Stimulated activated CD8-positive, alpha-beta memory T cell treated with anti-CD3 and anti-CD28 coated beads, Interleukin-4, amount 100 ng/mL, for 1 hour (primary cell): ENCODE data around the gene BRAF.
"Not testable (repeated sequence)": the region's sequence is repeated elsewhere in the genome, so short reads cannot be mapped to it uniquely, and the experiment has no call there.

Experiments
- DNase-seq, 2 donors: peaks; one replicate each; pipeline ENCODE4 v3.0.0-alpha.2; 2020; ENCODE audit warnings: low read depth in 2 of 2, low spot score in 1 of 2

BRAF gene

GRCh38 chr7:140719721-140720120 lies 205.0 kb downstream of the BRAF start:
- no peak for DNase-seq

- no peak for DNase-seq
Measured at GRCh38 chr7:140714331-140715040, 210.2 kb downstream of the BRAF start.

GRCh38 chr7:140712392-140712791 lies 212.3 kb downstream of the BRAF start:
- not testable (repeated sequence) for DNase-seq

- DNase-seq: not testable (repeated sequence)
Measured at GRCh38 chr7:140708764-140709163, 216.0 kb downstream of the BRAF start.

GRCh38 chr7:140707132-140707531 lies 217.6 kb downstream of the BRAF start:
- DNase-seq: no peak

- DNase-seq: no peak
Measured at GRCh38 chr7:140704205-140704604, 220.5 kb downstream of the BRAF start.

- no peak for DNase-seq
Measured at GRCh38 chr7:140702774-140703173, 222.0 kb downstream of the BRAF start.

- DNase-seq: no peak
Measured at GRCh38 chr7:140698477-140698876, 226.3 kb downstream of the BRAF start.

- no peak for DNase-seq
Measured at GRCh38 chr7:140697447-140698143, 227.1 kb downstream of the BRAF start.

GRCh38 chr7:140696680-140697446 lies 227.9 kb downstream of the BRAF start, which contains the start of gene NDUFB2:
NDUFB2 (plus strand) TSS chr7:140696708; CDS start chr7:140696745, 37 bp downstream.
- peak; percentile 38 to 41 for DNase-seq

GRCh38 chr7:140696024-140696679 lies 228.6 kb downstream of the BRAF start:
- DNase-seq: peak; percentile 83 to 90

- no peak for DNase-seq
Measured at GRCh38 chr7:140695381-140695780, 229.3 kb downstream of the BRAF start.

- no peak for DNase-seq
Measured at GRCh38 chr7:140694592-140694991, 230.1 kb downstream of the BRAF start.

GRCh38 chr7:140693849-140694248 lies 230.9 kb downstream of the BRAF start:
- DNase-seq: not testable (repeated sequence)

GRCh38 chr7:140691376-140692045 lies 233.2 kb downstream of the BRAF start:
- DNase-seq: no peak

GRCh38 chr7:140689199-140690152 lies 235.3 kb downstream of the BRAF start:
- DNase-seq: no peak

GRCh38 chr7:140688341-140688740 lies 236.4 kb downstream of the BRAF start:
- no peak for DNase-seq

- DNase-seq: no peak
Measured at GRCh38 chr7:140686921-140687320, 237.8 kb downstream of the BRAF start.

GRCh38 chr7:140685407-140686087 lies 239.2 kb downstream of the BRAF start:
- no peak for DNase-seq
